HFF-Myc (cell line): Measurements from ENCODE around the gene SH3BP4.

Experiments used
- DNase-seq: peaks from one replicate; pipeline ENCODE4 v3.0.0-alpha.2; 2011; ENCODE audit warnings: low read depth; ENCODE audit errors: extremely low read depth
- H3K4me3 ChIP-seq: replicated peaks from 2 replicates; pipeline ENCODE4 v1.5.1; 2011; ENCODE audit warnings: low read depth, mild to moderate bottlenecking, control low read depth, low read length
- CTCF ChIP-seq: IDR thresholded peaks from 2 replicates; pipeline ENCODE4 v1.5.1; 2012; ENCODE audit warnings: mild to moderate bottlenecking, low read depth, low read length, control low read depth; ENCODE audit errors: missing control alignments

SH3BP4 gene

GRCh38 chr2:234940527-234940926, 11.3 kb upstream of the SH3BP4 start:
- no peak overlapping the region for H3K4me3 ChIP-seq
- TF ChIP-seq CTCF = no peak
- DNase-seq = no peak

- no peak overlapping the region for H3K4me3 ChIP-seq
- no peak for TF ChIP-seq CTCF
- no peak for DNase-seq
Observed at GRCh38 chr2:234945339-234945873, 6.4 kb upstream of the SH3BP4 start.

- no peak for DNase-seq
- H3K4me3 ChIP-seq = no peak overlapping the region
- TF ChIP-seq CTCF = no peak
Observed at GRCh38 chr2:234947556-234947955, 4.3 kb upstream of the SH3BP4 start.

- no peak for TF ChIP-seq CTCF
- DNase-seq = peak; percentile 98
- no peak overlapping the region for H3K4me3 ChIP-seq
Observed at GRCh38 chr2:234949762-234950434, 1.9 kb upstream of the SH3BP4 start.

GRCh38 chr2:234950435-234950729, 1.4 kb upstream of the SH3BP4 start:
- TF ChIP-seq CTCF = no peak
- H3K4me3 ChIP-seq = no peak overlapping the region
- no peak for DNase-seq

- H3K4me3 ChIP-seq = peak overlapping the region; percentile 49
- DNase-seq = no peak
- TF ChIP-seq CTCF = no peak
Observed at GRCh38 chr2:234950730-234951663, 820 bp upstream of the SH3BP4 start.
